RWPE2 (cell line): ENCODE data around the gene METTL26.

Experiments
- ATAC-seq: fragments of 200-7000 bp; cut with Tn5 transposase; 3 replicates; pipeline ENCODE4 v1.9.1; 2021; ENCODE audit warnings: low read depth
- DNase-seq: peaks from one replicate; pipeline ENCODE4 v3.0.0-alpha.2; 2020; ENCODE audit warnings: low spot score
- H3K27ac ChIP-seq: fragments of 450-650 bp; 2 replicates; pipeline ENCODE4 v1.5.1; 2017; ENCODE audit warnings: mild to moderate bottlenecking; ENCODE audit not compliant: poor library complexity, severe bottlenecking
- H3K27me3 ChIP-seq: fragments of 250-450 bp; sonication (Bioruptor Pico); 2 replicates; pipeline ENCODE4 v1.5.1; 2021; ENCODE audit warnings: mild to moderate bottlenecking, moderate library complexity; ENCODE audit not compliant: insufficient read depth, poor library complexity, severe bottlenecking
- H3K36me3 ChIP-seq: fragments of 250-450 bp; sonication (Bioruptor Pico); 2 replicates; pipeline ENCODE4 v1.5.1; 2020; ENCODE audit warnings: low read depth, mild to moderate bottlenecking, moderate library complexity
- H3K4me1 ChIP-seq: fragments of 250-450 bp; sonication (Bioruptor Pico); 2 replicates; pipeline ENCODE4 v1.5.1; 2021; ENCODE audit warnings: mild to moderate bottlenecking, moderate library complexity; ENCODE audit not compliant: insufficient read depth, poor library complexity, severe bottlenecking
- H3K4me3 ChIP-seq: fragments of 250-450 bp; sonication (Bioruptor Pico); 2 replicates; pipeline ENCODE4 v1.5.1; 2021; ENCODE audit warnings: mild to moderate bottlenecking, moderate library complexity; ENCODE audit not compliant: severe bottlenecking
- H3K9me3 ChIP-seq: fragments of 250-450 bp; sonication (Bioruptor Pico); 2 replicates; pipeline ENCODE4 v1.5.1; 2021; ENCODE audit warnings: mild to moderate bottlenecking, moderate library complexity; ENCODE audit not compliant: severe bottlenecking
- TF ChIP-seq, protein P1 (sequence below): fragments of 450-650 bp; IDR thresholded peaks from one replicate; pipeline ENCODE4 v1.5.1; 2017; ENCODE audit warnings: mild to moderate bottlenecking, moderate library complexity; ENCODE audit not compliant: poor library complexity, severe bottlenecking

Gene METTL26

DNA sequence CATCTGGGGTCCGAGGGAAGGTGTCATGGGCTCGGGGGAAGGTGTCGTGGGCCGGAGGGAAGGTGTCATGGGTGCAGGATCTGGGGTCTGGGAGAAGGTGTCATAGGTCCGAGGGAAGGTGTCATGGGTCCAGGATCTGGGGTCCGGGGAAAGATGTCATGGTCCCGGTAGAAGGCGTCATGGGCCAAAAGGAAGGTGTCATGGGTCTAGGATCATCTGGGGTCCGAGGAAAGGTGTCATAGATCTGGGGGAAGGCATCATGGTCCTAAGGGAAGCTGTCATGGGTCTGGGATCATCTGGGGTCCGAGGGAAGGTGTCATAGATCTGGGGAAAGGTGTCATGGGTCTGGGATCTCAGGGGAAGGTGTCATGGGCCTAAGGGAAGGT is 45.3 kb downstream of the METTL26 start:
- Histone ChIP-seq H3K9me3 (no peaks in the 10 kb centered on the region), H3K4me1 (peaks cover 28% of the 10 kb centered on the region), H3K36me3 (no peaks in the 10 kb centered on the region), H3K4me3 (peak overlapping the region; percentile 57), H3K27me3 (no peaks in the 10 kb centered on the region), H3K27ac (peak overlapping the region; percentile 87)
- DNase-seq: no peak
- no peak for ATAC-seq
- TF ChIP-seq, protein P1, sequence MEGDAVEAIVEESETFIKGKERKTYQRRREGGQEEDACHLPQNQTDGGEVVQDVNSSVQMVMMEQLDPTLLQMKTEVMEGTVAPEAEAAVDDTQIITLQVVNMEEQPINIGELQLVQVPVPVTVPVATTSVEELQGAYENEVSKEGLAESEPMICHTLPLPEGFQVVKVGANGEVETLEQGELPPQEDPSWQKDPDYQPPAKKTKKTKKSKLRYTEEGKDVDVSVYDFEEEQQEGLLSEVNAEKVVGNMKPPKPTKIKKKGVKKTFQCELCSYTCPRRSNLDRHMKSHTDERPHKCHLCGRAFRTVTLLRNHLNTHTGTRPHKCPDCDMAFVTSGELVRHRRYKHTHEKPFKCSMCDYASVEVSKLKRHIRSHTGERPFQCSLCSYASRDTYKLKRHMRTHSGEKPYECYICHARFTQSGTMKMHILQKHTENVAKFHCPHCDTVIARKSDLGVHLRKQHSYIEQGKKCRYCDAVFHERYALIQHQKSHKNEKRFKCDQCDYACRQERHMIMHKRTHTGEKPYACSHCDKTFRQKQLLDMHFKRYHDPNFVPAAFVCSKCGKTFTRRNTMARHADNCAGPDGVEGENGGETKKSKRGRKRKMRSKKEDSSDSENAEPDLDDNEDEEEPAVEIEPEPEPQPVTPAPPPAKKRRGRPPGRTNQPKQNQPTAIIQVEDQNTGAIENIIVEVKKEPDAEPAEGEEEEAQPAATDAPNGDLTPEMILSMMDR: no peak

DNA sequence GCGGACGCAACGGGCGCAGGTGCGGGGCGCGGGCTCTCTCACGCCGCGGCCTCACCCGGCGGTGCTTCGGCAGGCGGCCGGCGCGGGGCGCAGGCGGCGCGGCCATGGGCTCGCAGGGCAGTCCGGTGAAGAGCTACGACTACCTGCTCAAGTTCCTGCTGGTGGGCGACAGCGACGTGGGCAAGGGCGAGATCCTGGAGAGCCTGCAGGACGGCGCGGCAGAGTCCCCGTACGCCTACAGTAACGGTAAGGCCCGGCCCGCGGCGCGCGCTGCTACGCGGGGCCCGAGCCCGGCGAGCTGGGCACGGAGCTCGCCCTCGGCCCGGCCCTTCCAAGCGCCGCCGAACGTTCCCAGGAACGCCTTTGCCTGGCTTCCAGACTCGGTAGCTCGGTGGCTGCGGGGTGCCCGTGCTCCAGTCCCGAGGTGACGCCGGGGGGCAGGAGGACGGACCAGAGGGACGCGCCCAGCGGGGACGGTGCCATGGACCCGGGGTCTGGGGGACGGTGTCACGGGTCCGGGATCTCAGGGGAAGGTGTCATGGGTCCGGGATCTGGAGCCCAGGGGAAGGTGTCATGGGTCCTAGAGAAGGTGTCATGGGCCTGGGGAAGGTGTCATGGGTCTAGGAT is 45.8 kb downstream of the METTL26 start:
- no peak for ATAC-seq
- no peak for DNase-seq
- peak overlapping the region; percentile 87 for H3K27ac ChIP-seq
- no peaks in the 10 kb centered on the region for H3K9me3 ChIP-seq
- H3K4me1 ChIP-seq: peaks cover 26% of the 10 kb centered on the region
- H3K27me3 ChIP-seq: no peaks in the 10 kb centered on the region
- TF ChIP-seq, protein P1: no peak
- H3K4me3 ChIP-seq: peak overlapping the region; percentile 57
- H3K36me3 ChIP-seq: no peaks in the 10 kb centered on the region

DNA sequence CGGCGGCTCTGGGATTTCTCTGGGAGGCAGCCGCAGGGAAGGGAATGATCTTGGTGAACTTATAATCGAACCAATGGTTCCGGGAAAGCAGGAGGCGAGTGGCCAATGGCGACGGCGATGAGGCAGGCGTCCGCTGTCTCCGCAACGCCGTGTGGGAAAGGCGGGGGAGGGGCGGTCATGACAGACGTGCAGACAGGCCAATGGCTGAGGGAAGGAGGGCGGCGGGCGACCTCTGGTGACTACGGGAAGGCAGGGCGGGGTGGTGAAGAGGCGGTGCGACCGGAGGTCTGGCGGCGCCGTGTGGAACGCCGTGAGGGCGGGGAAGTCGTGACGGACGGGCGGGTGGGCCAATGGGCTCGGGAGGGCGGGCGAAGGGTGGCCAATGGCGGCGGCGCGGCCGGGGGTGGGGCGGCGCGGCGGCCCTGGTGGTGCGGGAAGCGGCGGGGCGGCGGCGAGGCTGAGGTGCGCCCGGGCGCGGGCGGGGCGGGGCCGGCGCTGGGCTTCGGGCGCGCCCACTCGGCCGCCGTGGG is 46.4 kb downstream of the METTL26 start, which contains the start of gene RAB40C:
Gene RAB40C, plus strand, starts transcription at position 409 of the 530 bp plus-strand sequence. CDS start 226 bp downstream, outside the sequence.
- peak within 1 kb of the TSS; percentile 87 for H3K27ac ChIP-seq
- peak; percentile 100 for DNase-seq
- H3K9me3 ChIP-seq: no peaks in the 10 kb centered on the region
- H3K4me3 ChIP-seq: peak within 1 kb of the TSS; percentile 57
- TF ChIP-seq, protein P1: no peak
- peak; percentile 72 for ATAC-seq
- no peaks in the 10 kb centered on the region for H3K36me3 ChIP-seq
- H3K27me3 ChIP-seq: no peaks in the 10 kb centered on the region
- H3K4me1 ChIP-seq: peaks cover 26% of the 10 kb centered on the region

DNA sequence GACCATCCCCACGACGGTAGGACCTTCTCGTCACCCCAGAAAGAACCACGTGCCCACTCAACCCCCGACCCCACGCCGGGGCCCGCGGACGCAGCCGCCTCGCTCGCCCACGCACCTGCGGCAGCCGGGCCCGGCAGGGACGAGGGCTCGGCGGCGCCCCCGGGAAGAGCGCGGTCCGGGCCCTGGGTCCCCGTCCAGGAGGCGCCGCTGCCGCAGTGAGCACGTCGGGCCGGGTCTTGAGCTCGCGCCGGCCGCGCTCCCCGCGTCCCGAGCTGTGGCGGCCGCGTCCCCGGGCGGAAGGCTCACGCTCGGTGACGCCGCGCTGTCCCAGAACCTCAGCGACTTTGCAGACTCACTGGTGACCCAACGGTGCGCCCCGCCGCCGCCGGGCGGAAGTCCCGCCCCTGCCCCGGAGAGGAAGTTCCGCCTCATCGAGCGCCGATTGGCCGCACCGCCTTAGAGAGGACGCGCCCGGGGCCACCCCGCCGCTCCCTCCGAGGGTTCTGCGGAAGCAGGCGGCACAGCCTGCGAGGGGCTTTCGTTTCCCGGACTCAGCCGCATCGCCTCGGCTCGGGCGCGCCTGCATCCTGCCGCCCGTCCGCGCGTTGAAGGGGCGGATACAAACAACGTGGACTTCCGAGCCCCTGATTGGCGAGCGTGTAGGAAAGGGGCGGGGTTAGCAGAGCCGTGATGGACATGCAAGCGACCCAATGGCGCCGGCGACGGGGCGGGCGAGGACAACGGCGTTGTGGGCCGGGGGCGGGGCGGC is 47.0 kb downstream of the METTL26 start:
- peak overlapping the region; percentile 87 for H3K27ac ChIP-seq
- H3K4me1 ChIP-seq: peaks cover 26% of the 10 kb centered on the region
- DNase-seq: peak; percentile 96
- ATAC-seq: peak; percentile 64
- no peaks in the 10 kb centered on the region for H3K9me3 ChIP-seq
- TF ChIP-seq, protein P1: no peak
- no peaks in the 10 kb centered on the region for H3K36me3 ChIP-seq
- H3K27me3 ChIP-seq: no peaks in the 10 kb centered on the region
- H3K4me3 ChIP-seq: peak overlapping the region; percentile 57

DNA sequence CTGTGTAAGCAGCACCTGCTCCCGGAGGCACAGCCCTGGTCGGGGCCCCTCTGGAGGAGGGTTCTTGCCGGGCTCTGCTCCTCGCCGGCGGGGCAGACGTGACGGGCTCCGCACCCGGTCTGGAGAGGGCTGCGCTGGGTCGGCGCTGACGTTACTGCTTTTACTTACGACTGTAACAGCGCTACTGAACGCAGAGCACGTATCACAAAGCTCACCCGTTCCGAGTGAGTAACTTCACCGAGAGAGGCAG is 47.5 kb downstream of the METTL26 start:
- peak; percentile 9; the same call in 2 of the 3 replicates for ATAC-seq
- Histone ChIP-seq H3K27me3 (no peaks in the 10 kb centered on the region), H3K27ac (peak overlapping the region; percentile 87), H3K36me3 (no peaks in the 10 kb centered on the region), H3K4me3 (peak overlapping the region; percentile 57), H3K9me3 (no peaks in the 10 kb centered on the region), H3K4me1 (peaks cover 22% of the 10 kb centered on the region)
- no peak for DNase-seq
- TF ChIP-seq, protein P1: no peak
